Neutrophil (primary cell): ENCODE measurements around the gene STK32C.

ENCODE experiments used
- H3K27ac ChIP-seq: fragments of 200-600 bp; sonication (generic); 2 replicates; pipeline ENCODE4 v1.5.1; 2016; ENCODE audit warnings: mild to moderate bottlenecking, moderate library complexity
- H3K27me3 ChIP-seq: fragments of 200-600 bp; sonication (generic); 2 replicates; pipeline ENCODE4 v1.6.0; 2016; ENCODE audit warnings: mild to moderate bottlenecking
- H3K36me3 ChIP-seq: fragments of 200-600 bp; sonication (generic); 2 replicates; pipeline ENCODE4 v1.5.1; 2017
- H3K4me1 ChIP-seq, 2 experiments: fragments of 200-600 bp in 1 of 2; sonication (generic) in 1 of 2; 1 replicate in 1 of 2; 2 replicates in 1 of 2; pipeline versions ENCODE4 v1.5.1 to v1.6.1; 2013 to 2016; ENCODE audit warnings: low read depth in 1 of 2, low read length in 1 of 2, mild to moderate bottlenecking in 1 of 2, moderate library complexity in 1 of 2; ENCODE audit not compliant: control insufficient read depth in 1 of 2, insufficient read depth in 1 of 2
- H3K4me3 ChIP-seq, 2 experiments: fragments of 200-600 bp in 1 of 2; sonication (generic) in 1 of 2; 1 replicate in 1 of 2; 2 replicates in 1 of 2; pipeline ENCODE4 v1.5.1; 2013 to 2016; ENCODE audit warnings: low read depth in 1 of 2, low read length in 1 of 2, mild to moderate bottlenecking in 1 of 2, moderate library complexity in 1 of 2
- H3K9me3 ChIP-seq: fragments of 200-600 bp; sonication (generic); 2 replicates; pipeline ENCODE4 v1.5.1; 2016
- CTCF ChIP-seq: fragments of 200-600 bp; sonication (generic); IDR thresholded peaks from 2 replicates; pipeline ENCODE4 v1.5.1; 2016; ENCODE audit warnings: antibody characterized with exemption

Gene STK32C

GRCh38 chr10:132292287-132293200 lies 15.2 kb downstream of the STK32C start:
- Histone ChIP-seq H3K27ac (no peak overlapping the region), H3K4me1 (no peaks in the 10 kb centered on the region), H3K9me3 (no peaks in the 10 kb centered on the region), H3K27me3 (peaks cover 35% of the 10 kb centered on the region), H3K36me3 (no peaks in the 10 kb centered on the region), H3K4me3 (no peak overlapping the region)
- no peak for TF ChIP-seq CTCF

- H3K27ac ChIP-seq: no peak overlapping the region
- H3K4me3 ChIP-seq: no peak overlapping the region
- peaks cover 28% of the 10 kb centered on the region for H3K27me3 ChIP-seq
- no peaks in the 10 kb centered on the region for H3K9me3 ChIP-seq
- H3K4me1 ChIP-seq: no peaks in the 10 kb centered on the region
- no peaks in the 10 kb centered on the region for H3K36me3 ChIP-seq
- no peak for TF ChIP-seq CTCF
Measured at GRCh38 chr10:132291826-132292225, 15.9 kb downstream of the STK32C start.

GRCh38 chr10:132290631-132291030 lies 17.1 kb downstream of the STK32C start:
- Histone ChIP-seq H3K36me3 (no peaks in the 10 kb centered on the region), H3K9me3 (no peaks in the 10 kb centered on the region), H3K4me3 (no peak overlapping the region), H3K27me3 (peaks cover 17% of the 10 kb centered on the region), H3K27ac (no peak overlapping the region), H3K4me1 (no peaks in the 10 kb centered on the region)
- no peak for TF ChIP-seq CTCF

- Histone ChIP-seq H3K9me3 (no peaks in the 10 kb centered on the region), H3K36me3 (no peaks in the 10 kb centered on the region), H3K27me3 (peaks cover 24% of the 10 kb centered on the region), H3K4me1 (no peaks in the 10 kb centered on the region), H3K27ac (no peak overlapping the region), H3K4me3 (no peak overlapping the region)
- no peak for TF ChIP-seq CTCF
Measured at GRCh38 chr10:132289439-132289838, 18.3 kb downstream of the STK32C start.

GRCh38 chr10:132283604-132284382 lies 24.0 kb downstream of the STK32C start:
- no peak for TF ChIP-seq CTCF
- Histone ChIP-seq H3K27ac (no peak overlapping the region), H3K9me3 (no peaks in the 10 kb centered on the region), H3K36me3 (no peaks in the 10 kb centered on the region), H3K4me1 (no peaks in the 10 kb centered on the region), H3K27me3 (peaks cover 25% of the 10 kb centered on the region), H3K4me3 (no peak overlapping the region)
